Activated naive CD4-positive, alpha-beta T cell treated with anti-CD3 and anti-CD28 coated beads, Interleukin-2, amount 50 U/mL, for 72 hours (primary cell): Measurements from ENCODE around the gene OR10A4. TPM values are rescaled to one million over a fixed set of nuclear protein-coding genes. Genes with fewer than 3 reads are reported as not detected.

Experiments
- ATAC-seq, 2 donors: fragments of 150-1000 bp; cut with Tn5 transposase; 2 replicates each; pipeline ENCODE4 v1.10.0; 2021; ENCODE audit warnings: mild to moderate bottlenecking in 2 of 2, moderate library complexity in 2 of 2
- DNase-seq, 2 donors: peaks; one replicate each; pipeline ENCODE4 v3.0.0; 2021 to 2022; ENCODE audit warnings: low spot score in 2 of 2
- H3K27ac Mint-ChIP-seq, 2 donors: one replicate each; pipeline ENCODE4 v1.8.0; 2022; ENCODE audit warnings: mild to moderate bottlenecking in 2 of 2, mixed read lengths in 2 of 2
- H3K36me3 Mint-ChIP-seq, 2 donors: one replicate each; pipeline ENCODE4 v1.8.0; 2022; ENCODE audit warnings: mixed read lengths in 2 of 2
- H3K9me3 Mint-ChIP-seq, 2 donors: one replicate each; pipeline ENCODE4 v1.8.0; 2022; ENCODE audit warnings: mixed read lengths in 2 of 2
- total RNA-seq, 2 donors: library from RNA; stranded (reverse); gene quantifications; one replicate each; pipeline ENCODE4 v1.2.3, GENCODE V29; 2022

OR10A4 gene
- total RNA-seq, 2 donors from 2014 or later = not detected

DNA sequence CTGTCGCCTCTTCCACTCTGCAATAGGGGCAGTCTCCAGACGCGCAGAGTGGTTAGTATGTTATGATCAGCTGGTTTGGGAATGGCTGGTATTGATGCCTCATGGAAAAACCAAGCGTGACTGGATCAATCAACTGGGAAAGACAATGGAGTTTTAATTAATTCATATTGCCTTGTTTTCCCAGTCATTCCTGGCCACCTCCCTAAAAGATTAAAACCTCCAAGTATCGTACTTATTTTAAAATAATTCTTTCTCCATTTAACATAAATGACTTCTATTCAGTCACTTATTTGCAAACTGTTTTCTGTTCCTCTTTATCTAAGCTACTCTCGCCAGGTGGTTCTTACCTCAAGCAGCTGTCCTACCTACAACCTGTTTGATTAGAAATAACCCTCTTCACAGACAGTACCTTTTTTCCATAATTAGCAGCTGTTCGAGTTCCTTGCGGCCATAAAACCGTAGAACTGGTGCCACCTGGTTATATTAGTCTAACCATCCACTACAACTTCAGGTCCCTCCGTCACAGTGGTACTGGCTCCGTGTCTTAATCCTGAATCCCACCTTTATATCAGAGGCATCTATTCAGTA lies 50.7 kb downstream of the OR10A4 start:
- Mint-ChIP-seq H3K9me3 (peaks cover 0 to 3% of the 10 kb centered on the region in 2 donors), H3K36me3 (peaks cover 9 to 11% of the 10 kb centered on the region in 2 donors), H3K27ac (peak overlapping the region in 1 of 2 donors; percentile 82)
- DNase-seq (no peak), ATAC-seq (no peak)

Other genes starting within 250 kb of the OR10A4 start
- 1 to 10 TPM in 1 of 2 donors, under 1 TPM in 1; 0.82 to 2.1 TPM for gene DCHS1, start 220.8 kb upstream of the OR10A4 start, total RNA-seq
- gene MRPL17, start 193.3 kb upstream of the OR10A4 start, total RNA-seq = 100 to 1,000 TPM in 1 of 2 donors, 10 to 100 TPM in 1; 92.4 to 104 TPM
- not detected for gene OR2AG2, start 104.6 kb upstream of the OR10A4 start, total RNA-seq
- not detected for gene OR2AG1, start 93.6 kb upstream of the OR10A4 start, total RNA-seq
- under 1 TPM; 0.09 to 0.10 TPM for gene OR6A2, start 76.9 kb upstream of the OR10A4 start, total RNA-seq
- not detected for gene OR10A5, start 30.9 kb upstream of the OR10A4 start, total RNA-seq
- gene OR10A2, start 13.6 kb upstream of the OR10A4 start, total RNA-seq = under 1 TPM in 1 of 2 donors, not detected in 1; 0.10 TPM
- gene OR2D2, start 15.9 kb downstream of the OR10A4 start, total RNA-seq = under 1 TPM in 1 of 2 donors, not detected in 1; 0.37 TPM
- gene OR2D3, start 44.4 kb downstream of the OR10A4 start, total RNA-seq = not detected
- 1 to 10 TPM; 1.5 to 1.8 TPM for gene ZNF215, start 49.8 kb downstream of the OR10A4 start, total RNA-seq
- gene ZNF214, start 143.7 kb downstream of the OR10A4 start, total RNA-seq = not detected
- under 1 TPM; 0.07 to 0.21 TPM for gene NLRP14, start 143.9 kb downstream of the OR10A4 start, total RNA-seq
- not detected for gene RBMXL2, start 212.4 kb downstream of the OR10A4 start, total RNA-seq